ENCODE results near the gene MEIS2.

GRCh38 chr15:36938131-36938530, 162.2 kb downstream of the MEIS2 start:
- TF ChIP-seq POLR2AphosphoS5 (IDR thresholded peaks at IDR 0.05; ENCODE audit: low read depth, low read length) = no peak
- no peak for TF ChIP-seq REST (IDR thresholded peaks at IDR 0.05; ENCODE audit: insufficient read depth in 1 of 2, low read depth in 2 of 2, low read length in 2 of 2)
- TF ChIP-seq TAF1 (IDR thresholded peaks at IDR 0.05; ENCODE audit: borderline replicate concordance, insufficient read depth, low read length) = no peak
- TF ChIP-seq SIN3A (IDR thresholded peaks at IDR 0.05; ENCODE audit: borderline replicate concordance, insufficient read depth, low read length) = no peak
